NCI-H187 (cell line): ENCODE data around the gene TAGLN2.
A peak's percentile ranks its signal among the peaks of the same experiment; 100 is the strongest.

Source experiments
- DNase-seq, 2 experiments: peaks; one replicate each; lab custom pipeline; 2025; lab: John Stamatoyannopoulos, UW

The TAGLN2 gene

GRCh38 chr1:159924791-159925718 is at the start of gene TAGLN2:
TSS of gene TAGLN2 (minus strand) at chr1:159925507. CDS start at chr1:159920509, 4,998 bp downstream.
- DNase-seq = peak; percentile 49 to 82

- no peak for DNase-seq
These were observed 49.2 kb upstream of the TAGLN2 start for GRCh38 chr1:159974350-159974965.

GRCh38 chr1:159973350-159973940 is 48.1 kb upstream of the TAGLN2 start:
- DNase-seq = no peak

- DNase-seq = no peak
These were observed 47.3 kb upstream of the TAGLN2 start for GRCh38 chr1:159972443-159973205.

- no peak for DNase-seq
These were observed 45.6 kb upstream of the TAGLN2 start for GRCh38 chr1:159970932-159971342.

DNA sequence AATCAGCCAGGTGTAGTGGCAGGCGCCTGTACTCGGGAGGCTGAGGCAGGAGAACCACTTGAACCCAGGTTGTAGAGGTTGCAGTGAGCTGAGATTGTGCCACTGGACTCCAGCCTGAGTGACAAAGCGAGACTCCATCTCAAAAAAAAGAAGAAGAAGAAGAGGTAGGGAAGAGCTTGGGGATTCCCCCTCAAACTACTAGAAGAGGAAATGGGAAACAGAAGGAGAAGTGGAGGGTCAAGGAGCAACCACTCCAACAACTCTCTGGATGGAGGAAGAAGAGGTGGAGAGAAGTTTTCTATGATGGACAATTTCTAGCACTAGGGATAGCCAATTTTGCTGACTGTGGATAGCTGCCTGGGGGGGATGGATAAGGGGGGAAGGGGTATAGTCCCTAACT is 43.6 kb upstream of the TAGLN2 start:
- no peak for DNase-seq

DNA sequence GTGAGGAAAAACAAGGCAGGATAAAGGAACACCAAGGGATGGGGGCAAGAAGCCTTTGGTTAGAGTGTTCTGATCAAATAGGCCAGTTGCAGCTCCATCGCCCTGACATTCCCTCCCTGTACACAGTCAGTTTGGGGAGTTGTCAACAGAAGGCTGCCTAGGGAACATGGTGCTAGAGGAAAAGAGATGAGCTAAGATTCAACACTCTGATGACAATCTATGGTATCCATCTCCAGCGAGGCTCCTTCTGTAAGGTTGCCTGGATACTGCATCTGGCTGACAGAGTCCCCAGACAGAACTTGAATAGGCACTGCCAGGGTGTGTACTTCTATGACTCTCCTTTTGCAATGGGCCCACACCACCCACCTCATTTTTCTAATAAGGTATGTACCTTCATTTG is 40.0 kb upstream of the TAGLN2 start:
- DNase-seq = no peak

GRCh38 chr1:159964144-159964543 is 38.8 kb upstream of the TAGLN2 start:
- peak in 1 of 2 experiments; percentile 40 for DNase-seq

DNA sequence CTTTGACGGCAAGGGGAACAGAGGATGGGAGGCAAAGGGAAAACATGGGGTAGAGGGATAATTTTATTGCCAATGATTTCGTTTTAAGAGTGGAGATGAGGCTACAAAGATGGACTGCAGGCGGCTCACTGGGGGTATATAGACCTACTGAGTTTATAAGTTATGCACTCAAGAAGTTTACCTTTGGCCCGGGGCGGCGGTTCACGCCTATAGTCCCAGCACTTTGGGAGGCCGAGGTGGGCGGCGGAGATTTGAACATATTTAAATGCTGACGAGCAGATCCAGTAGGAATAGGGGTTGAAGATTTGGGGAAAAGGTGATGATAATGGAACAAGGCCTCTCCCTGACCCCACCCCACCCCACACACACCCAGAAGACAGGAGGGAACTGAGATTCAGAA is 36.9 kb upstream of the TAGLN2 start:
- no peak for DNase-seq

DNA sequence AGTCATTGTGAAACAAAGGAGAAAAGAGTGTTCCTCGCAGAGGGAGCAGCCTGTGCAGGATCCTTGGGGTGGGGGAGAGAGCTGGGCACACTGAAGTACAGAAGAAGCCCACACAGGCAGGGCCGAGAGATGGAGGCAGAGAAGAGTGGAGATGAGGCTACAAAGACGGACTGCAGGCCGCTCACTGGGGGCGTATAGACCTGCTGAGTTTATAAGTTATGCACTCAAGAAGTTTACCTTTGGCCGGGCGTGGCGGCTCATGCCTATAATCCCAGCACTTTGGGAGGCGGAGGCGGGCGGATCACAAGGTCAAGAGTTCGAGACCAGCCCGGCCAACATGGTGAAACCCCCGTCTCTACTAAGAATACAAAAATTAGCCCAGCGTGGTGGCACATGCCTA is 36.3 kb upstream of the TAGLN2 start:
- no peak for DNase-seq

DNA sequence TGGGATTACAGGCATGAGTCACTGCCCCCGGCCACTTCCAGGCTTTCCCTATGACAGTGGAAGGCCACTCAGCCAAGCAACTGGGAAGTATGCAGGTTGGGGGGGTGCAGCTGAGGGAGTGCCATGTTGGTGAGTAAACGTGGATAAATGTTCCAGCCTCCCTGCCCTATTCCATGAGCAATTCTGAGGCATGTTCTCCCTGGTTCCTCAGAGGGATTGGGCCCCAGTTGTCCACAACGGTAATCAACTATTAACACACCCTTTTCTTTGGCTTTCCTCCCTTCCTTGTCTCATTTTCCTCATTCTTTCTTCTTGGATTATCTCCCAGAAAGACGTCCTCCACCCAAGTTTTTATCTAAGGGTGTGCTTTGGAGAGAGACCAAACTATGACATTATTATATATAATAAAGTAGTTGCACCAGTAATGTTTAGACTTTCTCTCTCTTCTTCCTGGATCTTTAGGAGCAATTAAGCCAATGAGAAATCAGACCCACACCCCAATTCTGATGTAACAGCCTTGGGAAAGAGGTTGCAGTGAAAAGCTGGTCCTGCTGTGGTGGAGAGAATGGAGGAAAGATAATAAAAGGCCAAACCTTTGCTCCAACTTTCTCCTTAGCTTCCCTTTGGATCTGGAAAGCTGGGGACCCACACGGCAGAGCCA is 35.5 kb upstream of the TAGLN2 start:
- DNase-seq = no peak

DNA sequence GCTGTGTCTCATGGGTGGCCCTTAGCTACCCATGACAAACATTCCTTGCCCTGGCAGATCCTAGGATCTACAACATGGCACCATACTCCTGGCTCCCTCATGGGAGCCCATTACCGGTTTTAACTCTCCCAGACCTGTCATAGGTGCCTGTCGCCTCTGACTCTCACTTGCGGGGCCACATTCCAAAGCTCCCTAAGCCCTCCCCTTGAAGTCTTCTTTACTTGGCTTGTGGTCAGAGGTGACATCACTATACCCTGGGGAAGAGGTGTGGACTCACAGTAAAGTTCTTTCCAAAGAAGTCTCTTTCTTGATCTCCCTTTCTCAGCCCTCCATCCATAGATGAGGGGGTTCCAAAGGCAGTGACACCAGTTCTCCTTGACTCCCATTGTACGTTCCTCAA is 34.1 kb upstream of the TAGLN2 start:
- no peak for DNase-seq

DNA sequence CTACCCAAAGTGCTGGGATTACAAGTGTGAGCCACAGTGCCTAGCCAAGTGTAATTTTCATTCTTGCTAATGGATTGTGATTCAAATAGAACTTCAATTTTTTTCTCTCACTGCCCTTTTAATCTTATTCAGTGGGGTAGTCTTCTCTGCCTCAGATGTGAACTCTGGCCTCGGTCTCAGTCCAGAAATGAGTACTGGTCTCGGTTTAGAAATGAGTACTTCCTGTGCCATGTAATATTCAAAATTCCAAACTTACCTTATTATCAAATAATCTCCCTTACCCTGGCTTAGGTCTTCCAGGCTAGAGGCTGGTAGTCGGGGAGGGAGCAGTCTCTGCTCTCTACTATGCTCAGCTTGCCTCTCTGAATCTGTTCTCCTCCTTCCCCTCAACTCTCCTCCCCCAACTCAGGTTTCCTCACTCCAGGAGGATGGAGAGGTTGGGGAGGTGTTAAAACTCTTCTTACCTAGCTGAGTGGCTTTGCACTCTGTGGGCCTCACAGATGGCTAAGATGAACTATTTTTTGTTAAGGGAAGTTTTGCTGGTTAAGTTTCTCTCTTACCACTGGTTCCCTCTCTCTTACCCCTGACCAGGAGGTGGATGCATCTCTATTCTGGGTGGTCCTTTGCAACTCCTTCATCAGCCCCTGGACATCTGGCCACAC is 33.5 kb upstream of the TAGLN2 start:
- DNase-seq = no peak

DNA sequence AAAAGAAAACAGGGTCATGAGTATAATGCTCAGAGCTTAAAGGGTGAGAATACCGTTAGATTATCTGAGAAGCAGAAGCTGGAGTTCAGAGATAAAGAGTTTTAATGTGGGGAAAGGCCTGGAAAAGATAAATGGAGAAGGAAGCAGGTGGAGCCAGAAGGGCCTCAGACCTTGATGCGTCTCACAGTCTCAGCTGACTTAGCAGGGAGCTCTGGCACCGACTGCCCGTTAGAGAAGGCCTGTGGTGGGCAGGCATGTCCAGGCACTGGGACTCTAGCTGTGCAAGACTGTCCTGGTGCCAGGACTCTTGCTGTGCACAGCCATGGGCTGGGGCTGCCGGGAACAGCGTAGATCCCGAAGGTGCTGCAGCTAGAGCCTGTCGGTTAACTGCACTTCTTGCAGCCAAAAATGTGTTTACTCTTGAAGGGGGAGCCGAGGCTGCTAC is 32.5 kb upstream of the TAGLN2 start:
- DNase-seq = no peak

DNA sequence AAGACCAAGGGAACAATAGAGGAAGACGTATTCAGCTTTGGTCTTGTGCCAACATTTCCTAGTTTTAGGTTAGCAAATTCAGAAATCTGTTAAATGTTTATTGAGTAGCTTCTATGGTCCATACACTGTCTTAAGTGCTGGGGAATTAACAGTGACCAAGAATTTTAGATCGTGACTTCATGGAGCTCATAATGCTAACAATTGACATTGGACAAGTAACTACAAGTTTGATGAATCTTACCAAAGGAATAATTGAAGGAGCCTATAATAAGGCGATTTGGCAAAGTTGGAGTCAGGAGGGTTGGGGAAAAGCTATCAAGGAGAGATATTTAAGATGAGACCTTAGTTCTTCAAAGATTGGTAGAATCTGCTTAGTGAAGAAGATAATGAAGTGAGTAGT is 30.1 kb upstream of the TAGLN2 start:
- no peak for DNase-seq

- no peak for DNase-seq
These were observed 28.5 kb upstream of the TAGLN2 start, which contains the start of gene SLAMF9 for GRCh38 chr1:159953536-159954515. TSS of gene SLAMF9 (minus strand) at chr1:159954237. CDS start at chr1:159954137, 100 bp downstream.

- no peak for DNase-seq
These were observed 27.6 kb upstream of the TAGLN2 start for GRCh38 chr1:159952932-159953331.

GRCh38 chr1:159951551-159951950 is 26.2 kb upstream of the TAGLN2 start:
- DNase-seq = no peak

DNA sequence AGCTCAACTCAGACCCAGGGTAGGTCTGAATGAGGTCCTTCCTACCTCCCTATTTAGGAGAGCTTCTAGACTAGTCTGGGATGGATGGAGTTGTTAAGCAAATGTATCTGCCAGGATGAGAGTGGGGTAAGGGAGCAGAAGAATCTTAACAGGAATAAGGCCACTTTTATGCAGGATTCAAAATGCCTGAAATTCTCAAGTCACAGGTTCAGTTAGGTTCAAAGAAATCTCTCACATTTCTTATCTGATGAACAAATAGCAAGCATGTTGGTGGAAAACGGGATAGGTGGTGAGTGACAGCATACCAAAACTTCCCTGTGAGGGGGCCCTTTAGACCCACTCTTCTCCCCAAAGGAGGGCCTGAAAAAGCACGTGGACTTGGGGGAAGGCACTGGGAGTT is 25.7 kb upstream of the TAGLN2 start:
- DNase-seq = no peak

GRCh38 chr1:159949981-159950381 is 24.7 kb upstream of the TAGLN2 start:
- DNase-seq = no peak
